SK-N-MC (cell line): Measurements from ENCODE around the gene ZNF107.

Experiments
- DNase-seq: peaks from one replicate; pipeline ENCODE4 v3.0.0-alpha.2; 2011; ENCODE audit warnings: low read depth, low spot score
- H3K27ac ChIP-seq: fragments of 200-600 bp; sonication (generic); 2 replicates; pipeline ENCODE4 v1.5.1; 2016; ENCODE audit warnings: mixed run types
- H3K36me3 ChIP-seq: fragments of 200-600 bp; sonication (generic); 2 replicates; pipeline ENCODE4 v1.6.1; 2017; ENCODE audit warnings: antibody characterized with exemption, low read length, mixed read lengths; ENCODE audit not compliant: insufficient read depth
- H3K4me3 ChIP-seq: fragments of 200-600 bp; sonication (generic); 2 replicates; pipeline ENCODE4 v1.5.1; 2016
- H3K9ac ChIP-seq: fragments of 200-600 bp; sonication (generic); 2 replicates; pipeline ENCODE4 v1.8.0; 2017; ENCODE audit warnings: mixed run types, mixed read lengths; ENCODE audit not compliant: insufficient read length
- H3K9me3 ChIP-seq: fragments of 200-600 bp; sonication (generic); 2 replicates; pipeline ENCODE4 v1.6.1; 2017; ENCODE audit warnings: low read depth, mild to moderate bottlenecking, antibody characterized with exemption, low read length, moderate library complexity, mixed read lengths
- EZH2 ChIP-seq: fragments of 200-600 bp; sonication (generic); IDR thresholded peaks from one replicate; pipeline ENCODE4 v1.6.1; 2017; ENCODE audit warnings: antibody characterized with exemption
- FOXP2 ChIP-seq: optimal IDR thresholded peaks from 2 replicates; pipeline ENCODE3; 2011; ENCODE audit warnings: mild to moderate bottlenecking, moderate library complexity; ENCODE audit not compliant: insufficient read depth; ENCODE audit errors: extremely low read length, control extremely low read depth
- POLR2AphosphoS5 ChIP-seq: IDR thresholded peaks from 2 replicates; pipeline ENCODE4 v1.6.1; 2012; ENCODE audit warnings: mild to moderate bottlenecking, low read depth, low read length, borderline replicate concordance

Gene ZNF107

DNA sequence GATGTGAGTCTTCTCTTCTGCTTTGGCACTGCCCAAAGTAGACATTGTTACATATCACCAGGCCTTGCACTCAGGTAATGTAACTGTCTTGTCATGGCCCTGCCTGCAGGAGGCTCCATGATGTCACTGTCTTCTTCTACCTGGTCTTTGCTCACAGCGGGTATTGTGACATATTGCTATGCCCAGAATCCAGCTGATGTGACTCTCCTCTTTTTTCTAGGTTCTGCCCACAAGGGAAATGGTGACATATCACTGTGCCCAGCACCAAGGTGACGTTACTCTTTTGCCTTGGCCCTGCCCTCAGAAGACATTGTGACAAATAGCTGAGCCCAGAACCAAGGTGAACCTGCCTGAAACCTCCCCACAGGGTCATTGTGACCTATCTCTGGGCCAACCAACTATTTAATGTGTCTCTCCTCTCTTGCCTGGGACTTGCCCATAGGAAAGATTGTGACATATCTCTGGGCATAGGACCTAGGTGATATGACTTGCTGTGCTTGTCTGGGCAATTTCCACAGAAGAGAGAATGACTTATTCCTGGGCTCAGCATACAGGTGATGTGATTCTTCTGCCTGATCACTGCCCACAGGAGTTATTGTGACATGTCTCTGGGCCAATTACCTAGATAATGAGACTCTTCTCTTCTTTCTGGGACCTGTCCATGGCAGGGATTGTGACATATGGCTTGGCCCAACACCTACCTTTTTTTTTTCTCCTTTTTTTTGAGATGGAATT is 26.5 kb upstream of the ZNF107 start:
- no peak for TF ChIP-seq FOXP2
- no peak for TF ChIP-seq POLR2AphosphoS5
- no peak for TF ChIP-seq EZH2
- no peaks in the 10 kb centered on the region for H3K36me3 ChIP-seq
- no peak overlapping the region for H3K4me3 ChIP-seq
- no peak overlapping the region for H3K9ac ChIP-seq
- H3K9me3 ChIP-seq = no peaks in the 10 kb centered on the region
- no peak overlapping the region for H3K27ac ChIP-seq
- DNase-seq = no peak

DNA sequence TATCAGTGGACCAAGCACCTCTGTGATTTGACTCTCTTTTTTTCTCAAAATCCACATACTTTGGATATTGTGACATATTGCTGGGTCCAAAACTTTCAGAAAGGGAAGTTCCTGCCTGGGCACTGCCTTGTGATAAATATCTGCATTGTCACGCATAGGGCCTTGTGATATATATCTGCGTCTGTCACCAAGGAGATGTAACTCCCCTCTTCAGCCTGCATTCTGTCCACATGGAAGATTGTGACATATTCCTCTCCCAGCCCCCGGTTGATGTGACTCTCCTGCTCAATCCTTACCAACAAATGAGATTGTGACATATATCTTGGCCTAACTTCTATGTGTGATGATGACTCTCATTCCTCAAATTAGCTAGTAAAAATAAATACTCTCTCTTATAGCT is 25.4 kb upstream of the ZNF107 start:
- Histone ChIP-seq H3K36me3 (no peaks in the 10 kb centered on the region), H3K9ac (no peak overlapping the region), H3K27ac (no peak overlapping the region), H3K9me3 (no peaks in the 10 kb centered on the region), H3K4me3 (no peak overlapping the region)
- TF ChIP-seq EZH2 = no peak
- TF ChIP-seq FOXP2 = no peak
- TF ChIP-seq POLR2AphosphoS5 = no peak
- DNase-seq = no peak

DNA sequence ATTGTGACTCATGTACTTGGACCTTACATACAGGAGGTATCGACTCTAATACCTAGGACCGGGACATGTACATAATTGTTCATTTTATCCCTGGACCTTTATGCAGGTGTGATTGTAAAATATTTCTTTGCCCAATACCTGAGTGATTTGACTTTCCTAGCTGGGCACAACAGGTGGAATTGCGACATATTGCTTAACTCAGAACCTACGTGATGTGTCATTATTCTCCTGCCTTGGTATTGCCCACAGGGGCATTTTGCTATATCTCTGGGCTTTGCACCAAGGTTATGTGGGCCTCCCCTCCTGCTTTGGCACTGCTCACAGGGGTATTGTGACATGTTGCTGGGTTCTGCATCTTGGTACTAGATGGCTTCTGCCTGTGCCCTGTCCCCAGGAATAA is 23.9 kb upstream of the ZNF107 start:
- TF ChIP-seq EZH2 = no peak
- TF ChIP-seq FOXP2 = no peak
- no peak for TF ChIP-seq POLR2AphosphoS5
- no peaks in the 10 kb centered on the region for H3K9me3 ChIP-seq
- H3K36me3 ChIP-seq = no peaks in the 10 kb centered on the region
- H3K9ac ChIP-seq = no peak overlapping the region
- no peak overlapping the region for H3K4me3 ChIP-seq
- no peak for DNase-seq
- H3K27ac ChIP-seq = no peak overlapping the region

DNA sequence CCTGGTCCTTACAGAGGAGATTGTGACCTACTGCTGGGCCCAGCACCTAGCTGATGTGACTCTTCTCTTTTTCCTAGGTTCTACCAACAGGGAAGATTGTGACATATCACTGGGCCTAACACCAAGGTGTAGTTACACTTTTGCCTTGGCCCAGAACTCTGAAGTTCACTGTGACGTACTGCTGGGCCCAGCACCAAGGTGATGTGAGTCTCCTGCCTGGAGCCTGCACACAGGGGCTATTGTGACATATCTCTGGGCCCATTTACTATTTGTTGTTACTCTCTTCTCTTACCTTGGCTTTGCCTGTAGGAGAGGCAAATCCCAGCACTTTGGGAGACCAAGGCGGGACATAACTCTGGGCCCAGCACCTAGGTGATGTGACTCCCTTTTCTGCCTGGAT is 23.1 kb upstream of the ZNF107 start:
- no peak overlapping the region for H3K27ac ChIP-seq
- DNase-seq = no peak
- no peaks in the 10 kb centered on the region for H3K36me3 ChIP-seq
- TF ChIP-seq POLR2AphosphoS5 = no peak
- TF ChIP-seq EZH2 = no peak
- no peak for TF ChIP-seq FOXP2
- no peaks in the 10 kb centered on the region for H3K9me3 ChIP-seq
- no peak overlapping the region for H3K4me3 ChIP-seq
- H3K9ac ChIP-seq = no peak overlapping the region

DNA sequence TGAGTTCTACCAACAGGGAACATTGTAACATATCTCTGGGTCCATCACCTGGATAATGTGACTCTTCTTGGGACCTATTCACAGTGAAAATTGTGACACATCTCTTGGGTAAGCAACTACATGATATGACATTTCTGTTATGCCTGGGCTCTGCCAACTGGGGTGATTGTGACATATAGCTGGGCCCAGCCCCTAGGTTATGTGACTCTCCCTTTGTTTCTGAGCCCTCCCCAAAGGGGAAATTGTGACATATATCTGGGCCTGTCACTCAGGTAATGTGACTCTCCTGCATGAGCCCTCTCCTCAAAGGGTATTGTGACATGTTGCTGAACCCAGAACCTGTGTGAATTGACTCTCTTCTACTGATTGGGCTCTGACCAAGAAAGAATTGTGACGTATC is 22.4 kb upstream of the ZNF107 start:
- Histone ChIP-seq H3K9ac (no peak overlapping the region), H3K36me3 (no peaks in the 10 kb centered on the region), H3K27ac (no peak overlapping the region), H3K9me3 (no peaks in the 10 kb centered on the region), H3K4me3 (no peak overlapping the region)
- TF ChIP-seq EZH2 (no peak), FOXP2 (no peak), POLR2AphosphoS5 (no peak)
- DNase-seq = no peak

DNA sequence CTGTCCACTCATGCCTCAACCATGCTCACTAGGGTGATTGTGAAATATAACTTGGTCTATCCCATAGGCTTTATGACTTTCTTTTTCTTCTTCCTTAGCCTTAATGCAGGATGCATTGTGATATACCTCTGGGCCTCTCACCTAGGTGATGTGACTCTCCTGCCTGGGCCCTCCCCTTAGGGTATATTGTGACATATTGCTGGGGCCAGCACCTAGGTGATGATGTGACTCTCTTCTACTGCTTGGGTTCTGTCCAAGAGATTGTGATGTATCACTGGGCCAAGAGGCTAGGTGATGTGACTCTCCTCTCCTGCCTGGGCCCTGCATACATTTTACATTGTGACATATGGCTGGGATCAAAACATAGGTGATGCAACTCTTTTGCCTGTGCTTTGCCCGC is 14.7 kb upstream of the ZNF107 start:
- H3K36me3 ChIP-seq = no peaks in the 10 kb centered on the region
- H3K4me3 ChIP-seq = no peak overlapping the region
- H3K9me3 ChIP-seq = no peaks in the 10 kb centered on the region
- no peak for TF ChIP-seq EZH2
- TF ChIP-seq FOXP2 = no peak
- no peak for TF ChIP-seq POLR2AphosphoS5
- H3K27ac ChIP-seq = no peak overlapping the region
- no peak for DNase-seq
- no peak overlapping the region for H3K9ac ChIP-seq

DNA sequence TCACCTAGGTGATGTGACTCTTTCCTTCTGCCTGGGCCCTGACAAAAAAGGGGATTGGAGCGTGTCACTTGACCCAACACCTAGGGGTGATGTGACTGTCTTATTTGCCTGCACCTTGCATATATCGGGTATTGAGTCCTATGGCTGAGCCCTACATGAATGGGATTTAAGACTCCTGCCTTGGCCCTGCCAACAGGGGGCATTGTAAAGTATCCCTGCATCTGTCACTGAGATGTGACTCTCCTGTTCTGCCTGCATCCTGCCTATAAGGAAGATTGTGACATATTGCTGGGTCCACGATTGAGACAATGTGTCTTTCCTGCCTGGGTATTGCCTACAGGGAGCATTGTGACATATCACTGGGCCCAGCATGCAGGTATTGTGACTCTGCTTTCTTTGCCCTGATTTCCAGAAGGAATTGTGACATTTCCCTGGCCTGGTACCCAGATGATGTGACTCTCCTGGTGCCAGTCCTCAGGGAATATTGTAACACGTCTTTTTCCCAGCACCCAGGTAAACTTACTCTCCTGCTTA is 14.2 kb upstream of the ZNF107 start:
- Histone ChIP-seq H3K9me3 (no peaks in the 10 kb centered on the region), H3K36me3 (no peaks in the 10 kb centered on the region), H3K9ac (no peak overlapping the region), H3K4me3 (no peak overlapping the region), H3K27ac (no peak overlapping the region)
- TF ChIP-seq EZH2 (no peak), FOXP2 (no peak), POLR2AphosphoS5 (no peak)
- no peak for DNase-seq

DNA sequence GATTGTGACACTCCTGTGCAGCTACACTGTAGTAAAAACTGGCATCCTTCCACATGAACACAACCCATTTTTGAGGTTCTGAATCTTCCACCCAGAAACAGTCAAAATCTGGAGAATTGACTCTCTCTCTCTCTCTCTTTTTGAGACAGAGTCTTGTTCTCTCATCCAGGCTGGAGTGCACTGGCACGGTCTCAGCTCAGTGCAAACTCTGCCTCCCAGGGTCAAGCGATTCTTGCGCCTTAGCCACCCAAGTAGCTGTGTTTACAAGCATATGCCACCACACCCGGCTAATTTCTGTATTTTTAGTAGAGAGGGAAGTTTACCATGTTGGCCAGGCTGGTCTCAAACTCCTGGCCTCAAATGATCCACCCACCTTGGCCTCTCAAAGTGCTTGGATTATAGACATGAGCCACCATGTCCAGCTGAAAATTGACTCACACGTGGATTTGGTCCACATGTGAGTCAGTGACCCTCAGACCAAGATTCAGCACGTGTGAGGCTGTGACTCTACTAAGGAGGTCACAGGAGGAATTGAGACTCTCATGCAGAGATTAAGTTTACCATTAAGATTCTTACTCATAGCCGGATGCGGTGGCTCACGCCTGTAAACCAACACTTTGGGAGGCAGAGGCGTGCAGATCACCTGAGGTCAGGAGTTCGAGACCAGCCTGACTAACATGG is 12.1 kb upstream of the ZNF107 start:
- H3K27ac ChIP-seq = no peak overlapping the region
- no peak for DNase-seq
- H3K36me3 ChIP-seq = no peaks in the 10 kb centered on the region
- no peak overlapping the region for H3K9ac ChIP-seq
- TF ChIP-seq POLR2AphosphoS5 (no peak), FOXP2 (no peak), EZH2 (no peak)
- H3K4me3 ChIP-seq = no peak overlapping the region
- no peaks in the 10 kb centered on the region for H3K9me3 ChIP-seq
